GM19455 (cell line): ENCODE data around the gene MATN4.

Source experiments
- ATAC-seq: cut with Tn5 transposase; IDR thresholded peaks from one replicate; pipeline ENCODE4 v1.9.1; 2021; ENCODE audit not compliant: unreplicated experiment

The MATN4 gene

DNA sequence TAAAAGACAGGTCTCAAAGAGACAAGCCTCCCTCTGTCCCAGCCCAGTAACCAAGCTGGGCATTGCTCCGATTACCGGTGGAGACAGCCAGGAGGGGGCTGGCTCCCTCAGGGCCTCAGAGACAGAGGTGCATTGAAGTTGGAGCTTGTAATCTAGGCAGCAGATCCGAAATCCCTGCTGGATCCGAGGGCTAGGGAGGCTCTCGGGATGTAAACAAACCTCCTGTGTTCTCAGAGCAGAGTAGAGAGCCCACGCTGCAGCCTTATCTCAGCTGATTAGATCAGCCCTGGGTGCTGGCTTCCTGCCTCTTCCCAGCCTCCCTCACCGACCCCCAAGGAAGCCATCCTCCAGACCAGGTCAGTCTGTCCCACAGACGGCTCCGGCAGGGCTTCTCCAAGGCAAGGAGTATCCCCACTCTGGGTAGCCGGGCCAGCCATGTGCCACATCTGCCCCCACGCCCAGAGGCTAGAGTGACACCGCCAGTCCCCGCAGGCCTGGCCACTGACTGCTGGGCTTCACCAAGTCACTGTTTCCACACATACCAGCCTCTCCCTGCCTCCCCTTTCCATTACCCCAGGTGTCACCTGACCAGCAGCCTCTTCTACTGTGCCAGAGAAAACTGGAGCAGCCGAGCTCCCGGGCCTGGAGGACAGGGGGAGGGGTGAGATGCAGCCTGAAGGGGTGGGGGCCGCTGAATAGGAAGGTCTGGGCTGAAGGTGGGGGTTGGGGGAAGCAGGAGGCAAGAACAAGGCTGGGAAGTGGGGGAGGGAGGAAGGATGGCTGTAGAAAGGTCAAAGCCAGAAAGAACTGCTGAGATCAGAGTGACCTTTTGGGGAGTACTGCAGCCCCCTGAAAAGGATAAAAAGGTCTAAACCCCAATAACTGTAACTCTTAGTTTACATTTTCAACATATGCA is 34.1 kb upstream of the MATN4 start:
- no peak for ATAC-seq

DNA sequence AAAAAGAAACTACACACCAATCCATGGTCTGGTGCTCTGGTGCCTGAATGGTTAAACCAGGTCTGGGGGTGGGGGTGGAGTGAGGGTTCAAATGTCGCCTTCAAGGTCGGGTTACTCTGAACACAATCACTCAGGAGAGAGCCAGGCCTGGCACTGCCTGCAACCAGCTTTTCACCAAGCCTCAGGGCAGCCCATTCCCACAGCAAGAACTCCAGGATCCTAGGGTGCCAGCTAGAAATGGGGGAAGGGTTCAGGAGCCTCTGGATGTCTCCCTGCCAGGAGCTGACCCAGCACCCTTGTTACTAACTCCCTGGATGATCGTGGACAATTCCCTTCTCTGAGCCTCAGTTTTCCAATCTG is 33.5 kb upstream of the MATN4 start:
- no peak for ATAC-seq

DNA sequence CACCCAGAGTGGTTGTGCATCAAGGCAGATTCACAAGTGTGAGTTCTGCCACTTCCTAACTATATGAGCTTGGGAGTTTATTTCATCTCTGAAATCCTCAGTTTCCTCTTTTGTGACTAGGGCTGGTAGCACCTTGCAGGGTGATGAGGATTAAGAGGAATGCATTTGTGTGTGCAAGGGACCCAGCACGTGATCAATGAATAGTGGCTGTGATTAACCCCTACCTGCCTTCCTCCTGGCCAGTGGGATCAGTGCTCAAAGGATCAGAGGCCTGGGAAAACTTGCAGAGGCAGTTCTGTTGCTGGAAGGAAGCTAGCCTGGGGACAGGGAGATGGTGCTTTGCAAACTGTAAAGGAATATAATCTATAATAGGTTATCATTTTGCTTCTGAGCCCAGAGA is 32.9 kb upstream of the MATN4 start:
- no peak for ATAC-seq

DNA sequence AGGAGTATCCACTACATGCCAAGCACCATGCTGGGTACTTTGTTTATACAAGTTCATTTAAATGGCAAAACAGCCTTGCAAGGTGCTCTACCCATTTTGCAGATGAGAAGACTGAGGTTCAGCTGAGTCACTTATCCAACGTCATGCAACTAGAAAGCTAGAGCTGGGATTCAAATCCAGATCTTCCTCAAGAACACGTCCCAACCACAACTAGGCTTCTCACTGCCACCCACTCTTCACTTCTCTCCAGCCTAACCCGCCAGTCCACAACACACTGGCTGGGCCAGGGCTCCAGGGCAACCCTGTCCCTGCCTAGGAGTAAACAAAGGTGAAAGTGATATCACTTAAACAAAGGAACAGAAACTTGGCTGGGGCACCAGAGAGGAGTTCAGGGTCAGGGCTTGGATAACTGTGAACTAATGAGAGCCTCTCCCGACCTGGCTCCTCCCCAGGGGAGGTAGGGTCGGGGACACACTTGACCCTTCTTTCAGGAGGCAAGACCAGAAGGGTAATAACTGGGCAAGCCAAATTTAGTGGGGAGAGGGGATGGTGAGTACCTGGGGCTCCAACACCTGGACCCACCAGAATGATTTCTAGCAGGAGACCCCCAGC is 32.2 kb upstream of the MATN4 start:
- no peak for ATAC-seq

DNA sequence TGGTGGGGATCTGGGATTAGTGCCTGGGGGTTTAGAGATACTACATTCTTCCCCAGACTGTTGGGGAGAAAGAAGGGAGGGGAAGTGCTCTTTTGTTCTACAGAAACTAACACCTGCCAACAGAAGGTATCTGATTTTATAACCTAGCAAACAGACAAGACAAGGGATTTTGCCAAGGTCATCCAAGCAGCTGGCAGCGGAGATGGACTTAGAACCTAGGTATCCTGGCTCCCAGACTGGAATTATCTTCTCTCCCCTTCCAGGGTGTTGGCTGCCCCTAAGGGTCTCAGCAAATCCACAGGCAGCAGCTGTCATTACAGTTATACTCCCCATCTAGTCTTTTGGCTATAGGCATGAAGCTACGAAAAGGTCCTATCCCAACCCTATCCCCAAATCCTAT is 31.7 kb upstream of the MATN4 start:
- ATAC-seq, result no peak

DNA sequence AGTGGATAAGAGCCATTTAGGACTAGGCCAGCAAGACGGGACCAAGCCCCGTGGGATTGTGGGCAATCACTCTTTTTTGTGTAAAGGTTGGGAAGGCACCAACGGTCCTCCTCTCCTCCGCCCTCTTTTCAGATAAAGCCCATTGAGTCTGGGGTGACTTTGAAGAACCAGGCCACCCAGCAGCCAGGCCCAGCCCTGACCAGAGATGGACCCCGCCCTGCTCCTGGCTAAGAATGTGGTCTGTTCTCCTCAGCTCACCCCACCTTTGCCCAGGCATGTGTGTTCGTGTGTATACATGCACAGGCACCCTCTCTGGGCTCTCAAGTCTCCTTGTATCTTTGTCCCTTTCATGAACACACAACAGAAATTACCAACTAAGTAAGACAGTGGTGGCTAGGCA is 31.0 kb upstream of the MATN4 start:
- ATAC-seq, result no peak

DNA sequence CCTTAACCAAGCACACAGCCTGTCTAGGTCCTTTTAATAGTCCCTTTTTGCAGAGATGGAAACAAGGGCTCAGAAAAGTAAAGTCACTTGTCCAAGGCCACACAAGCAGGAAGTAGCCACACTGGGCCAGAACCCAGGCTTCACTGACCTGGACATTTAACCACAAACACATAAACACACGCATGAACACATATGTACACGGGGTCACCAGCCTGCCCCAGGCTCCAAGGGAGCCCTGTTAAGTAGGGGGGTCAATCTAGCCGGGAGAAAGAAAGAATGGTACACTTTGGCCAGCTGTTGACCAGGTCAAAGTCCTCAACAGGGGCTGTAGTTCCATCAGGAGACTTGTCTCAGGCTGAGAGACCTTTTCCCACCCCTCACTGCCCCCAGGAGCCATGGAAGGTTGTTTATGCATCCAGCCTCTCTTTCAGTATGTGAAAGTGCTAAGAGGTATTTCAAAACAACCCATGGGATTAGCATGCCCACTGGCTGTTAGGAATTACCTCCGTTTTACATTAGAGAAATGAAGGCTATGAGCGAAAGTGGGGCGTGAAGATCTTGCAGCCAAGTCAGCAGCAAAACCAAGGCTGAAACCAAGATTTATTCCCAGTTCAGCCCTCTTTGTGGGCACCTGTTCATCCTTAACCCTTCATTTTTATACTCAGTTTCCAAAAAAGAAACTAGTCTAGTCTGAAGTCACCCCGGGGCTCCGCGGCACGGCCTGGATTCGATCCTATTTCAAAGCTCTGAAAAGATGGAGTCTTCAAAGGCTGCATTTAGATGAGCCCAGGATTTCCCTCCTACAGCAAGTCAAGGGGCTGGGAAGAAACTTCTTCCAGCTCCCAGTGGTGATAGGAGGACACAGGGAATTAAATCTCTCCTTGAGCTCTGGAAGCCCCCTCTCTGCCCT is 30.3 kb upstream of the MATN4 start:
- ATAC-seq, result no peak

DNA sequence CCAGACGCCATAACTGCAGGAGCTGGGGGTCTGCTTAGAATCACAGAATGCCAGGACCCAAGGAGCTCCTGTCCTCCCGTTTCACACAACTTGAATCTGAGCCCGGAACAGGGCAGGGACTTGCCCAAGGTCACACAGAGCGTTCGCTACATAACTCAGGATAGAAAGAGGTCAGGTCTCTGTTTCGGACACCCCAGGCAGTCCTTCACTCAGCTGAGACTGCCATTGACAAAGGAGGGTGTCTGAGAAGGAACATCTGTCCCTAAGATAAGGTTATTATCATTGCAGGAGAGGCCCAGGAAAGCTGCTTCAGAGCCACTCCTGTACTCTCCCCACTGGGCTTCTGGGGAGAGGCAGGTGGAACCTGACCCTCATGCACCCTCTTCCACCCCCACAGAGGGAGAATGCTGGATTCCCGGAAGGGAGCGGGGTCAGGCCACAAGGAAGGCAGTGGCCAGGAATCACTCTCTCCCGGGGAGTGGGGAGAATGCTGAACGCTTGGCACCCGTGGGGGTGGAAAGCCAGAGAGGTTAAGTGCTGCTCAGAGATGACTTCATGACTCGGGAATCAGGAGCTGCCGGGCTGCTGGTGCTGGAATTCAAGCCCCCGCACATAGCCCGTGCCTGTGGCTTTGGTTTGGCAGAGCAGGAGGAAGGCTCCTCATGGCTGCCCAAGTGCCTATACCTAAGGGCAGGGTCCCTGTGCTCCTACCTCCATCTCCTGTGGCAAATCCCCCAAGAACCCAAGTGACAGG is 29.4 kb upstream of the MATN4 start:
- ATAC-seq, result no peak

DNA sequence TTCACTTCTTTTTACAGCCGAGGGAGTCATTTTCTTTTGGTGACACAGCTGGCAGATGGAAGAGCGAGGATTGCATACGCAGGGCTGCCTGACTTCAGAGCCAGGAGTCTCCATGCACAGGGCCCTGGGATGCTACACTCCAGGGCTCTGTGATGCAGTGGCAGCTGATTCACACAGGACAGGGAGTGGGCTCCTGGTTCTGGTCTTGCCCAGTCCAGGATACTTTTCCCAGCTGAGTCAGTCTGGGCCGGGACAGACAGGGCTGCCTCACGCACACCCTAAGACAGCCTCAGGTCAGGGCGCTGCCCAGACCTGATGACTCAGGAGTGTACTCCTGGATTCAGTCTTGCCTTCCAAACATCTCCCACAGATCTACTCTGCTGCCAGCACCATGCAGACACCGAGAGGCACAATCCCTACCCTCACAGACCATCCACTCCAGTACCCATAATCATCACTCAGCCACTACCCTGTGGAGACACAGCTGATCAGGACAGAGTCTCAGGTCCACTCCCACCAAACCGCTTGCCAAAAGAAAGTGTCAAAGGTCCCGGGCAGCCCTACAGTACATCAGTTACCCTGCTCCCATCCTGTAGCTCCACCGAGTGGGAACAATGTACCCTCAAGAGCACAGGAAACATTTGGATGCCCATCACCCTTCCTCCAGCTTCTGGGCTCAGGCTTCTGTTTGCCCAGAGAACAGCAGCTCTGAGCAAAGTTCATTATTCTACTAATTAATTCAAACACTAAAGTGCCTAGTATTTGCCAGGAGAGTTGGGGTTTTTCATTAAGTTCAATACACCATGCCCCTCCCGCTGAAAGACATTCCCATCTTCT is 28.6 kb upstream of the MATN4 start:
- ATAC-seq, result no peak

DNA sequence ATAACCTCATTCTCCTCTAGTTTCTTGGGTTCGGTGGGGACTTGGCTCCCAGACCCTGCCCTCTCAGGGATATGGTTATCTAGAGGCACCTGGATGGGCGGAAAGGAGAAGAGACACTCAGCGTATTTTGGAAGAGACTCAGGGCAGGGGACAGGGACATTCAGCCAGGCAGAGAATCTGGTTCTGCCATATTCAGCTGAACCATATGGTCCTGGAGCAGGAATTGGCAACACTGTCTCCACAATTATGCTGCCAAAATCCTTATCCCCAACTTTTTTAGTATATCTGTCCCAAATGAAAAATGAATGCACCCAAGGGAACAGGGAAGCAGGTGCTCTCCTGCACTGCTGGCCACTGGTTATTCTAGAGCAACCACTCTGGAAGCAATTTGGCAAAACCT is 22.4 kb upstream of the MATN4 start:
- no peak for ATAC-seq

DNA sequence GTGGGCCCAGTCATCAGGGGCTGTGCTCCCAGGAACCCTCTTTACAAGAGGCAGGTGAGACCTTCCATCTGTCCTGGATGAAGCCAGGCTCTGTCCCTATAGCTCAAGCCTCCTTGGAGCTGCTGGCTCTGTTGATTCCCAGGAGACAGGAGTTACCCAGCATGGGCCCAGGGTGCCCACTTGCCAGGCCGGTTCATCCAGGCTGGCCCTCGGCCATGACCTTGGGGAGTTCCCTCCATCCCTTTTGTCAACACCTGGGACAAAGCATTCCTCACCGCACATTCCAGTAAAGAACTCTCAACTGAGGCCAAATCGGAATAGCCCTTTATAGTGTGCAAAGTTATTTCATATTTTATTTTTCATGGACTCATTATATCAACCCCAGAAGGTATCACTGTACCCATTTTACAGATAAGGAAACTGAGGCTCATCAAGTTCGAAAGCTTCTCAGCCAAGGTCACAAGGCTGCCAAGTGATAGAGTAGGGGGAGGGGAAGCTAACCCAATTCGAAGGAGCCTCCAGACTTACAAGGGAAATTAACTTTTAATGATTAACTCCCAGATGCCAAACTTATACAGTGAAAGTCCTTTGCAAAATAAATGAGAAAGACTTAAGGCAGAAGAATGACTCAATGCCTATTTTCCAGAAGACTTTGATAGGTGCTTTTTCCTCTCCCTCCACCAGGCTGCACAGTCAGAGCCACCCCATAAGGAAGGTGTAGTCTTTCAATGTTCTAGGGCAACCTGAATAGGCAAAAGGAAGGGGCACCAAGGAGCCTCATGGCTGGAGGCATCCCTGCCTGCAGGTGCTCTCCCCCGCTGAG is 21.6 kb upstream of the MATN4 start:
- no peak for ATAC-seq

DNA sequence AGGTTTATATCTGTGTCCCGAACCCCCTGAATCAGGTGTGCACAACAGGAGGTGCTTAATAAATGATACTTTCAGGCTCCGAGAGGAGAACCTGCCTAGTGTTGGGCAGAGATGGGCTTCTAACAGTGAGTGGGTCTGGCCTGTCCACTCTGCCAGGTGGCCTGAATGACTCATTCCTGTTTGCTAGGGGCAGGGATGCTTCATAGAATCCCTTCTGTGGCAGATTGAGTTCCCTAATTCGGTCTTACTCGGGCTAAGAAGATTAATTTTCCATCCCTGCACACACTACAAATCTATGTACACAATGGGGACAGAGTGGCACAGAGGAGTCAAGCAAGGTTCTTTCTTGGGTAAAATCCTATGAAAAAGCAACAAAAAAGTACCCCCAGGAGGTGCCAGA is 20.4 kb upstream of the MATN4 start:
- no peak for ATAC-seq

DNA sequence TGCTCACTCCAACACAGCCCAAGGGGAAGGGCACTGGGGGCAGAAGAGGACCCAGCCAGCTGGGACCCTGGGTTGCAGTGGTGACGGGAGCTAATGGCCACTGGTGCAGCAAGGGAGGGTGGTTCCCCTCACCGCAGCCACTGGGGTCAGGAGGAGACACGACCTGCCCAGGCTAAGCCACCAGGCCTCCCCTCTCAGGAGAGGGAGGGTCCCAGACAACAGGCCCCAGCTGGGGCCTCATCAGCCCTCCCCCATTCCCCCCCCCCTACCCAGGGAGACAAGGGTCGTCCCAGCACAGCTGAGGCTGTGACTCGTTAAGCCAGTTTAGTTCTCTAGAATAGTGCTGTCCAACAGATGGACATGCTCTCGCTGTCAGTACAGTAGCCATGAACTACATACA is 17.3 kb upstream of the MATN4 start:
- no peak for ATAC-seq

DNA sequence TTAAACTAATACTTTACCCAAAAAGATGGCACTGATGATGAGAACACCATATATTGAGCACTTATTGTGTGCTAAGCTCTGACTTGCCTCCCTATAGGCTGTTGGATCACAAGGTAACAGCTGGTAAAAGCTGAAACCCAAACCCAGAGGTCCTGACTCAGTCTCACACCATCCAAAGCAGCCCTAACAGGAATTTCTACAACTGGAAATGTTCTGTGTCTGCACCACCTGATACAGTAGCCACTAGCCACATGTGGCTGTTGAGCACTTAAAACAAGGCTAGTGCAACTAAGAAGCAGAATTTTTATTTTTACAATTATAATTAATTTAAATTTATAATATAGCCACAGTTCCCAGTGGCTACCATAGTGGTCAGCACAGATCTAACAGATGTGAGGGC is 15.6 kb upstream of the MATN4 start:
- ATAC-seq, result no peak

DNA sequence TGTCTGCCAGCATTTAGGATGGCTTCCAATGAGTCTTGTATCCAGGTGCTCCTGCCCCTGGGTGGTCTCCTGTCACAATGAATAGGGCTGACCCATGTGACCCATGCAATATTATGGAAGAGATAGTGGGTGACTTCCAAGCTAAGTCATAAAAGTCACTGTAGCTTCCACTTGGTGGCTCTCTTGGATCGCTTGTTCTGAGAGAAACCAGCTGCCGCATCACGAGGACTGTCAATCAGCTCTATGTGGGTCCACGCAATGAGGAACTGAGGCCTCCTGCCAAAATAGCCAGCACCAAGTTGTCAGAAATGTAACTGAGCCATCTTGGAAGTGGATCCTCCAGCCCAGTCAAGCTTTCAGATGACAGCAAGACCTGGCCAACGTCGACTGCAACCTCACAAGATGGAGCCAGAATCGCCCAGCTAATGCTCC is 14.9 kb upstream of the MATN4 start:
- no peak for ATAC-seq

DNA sequence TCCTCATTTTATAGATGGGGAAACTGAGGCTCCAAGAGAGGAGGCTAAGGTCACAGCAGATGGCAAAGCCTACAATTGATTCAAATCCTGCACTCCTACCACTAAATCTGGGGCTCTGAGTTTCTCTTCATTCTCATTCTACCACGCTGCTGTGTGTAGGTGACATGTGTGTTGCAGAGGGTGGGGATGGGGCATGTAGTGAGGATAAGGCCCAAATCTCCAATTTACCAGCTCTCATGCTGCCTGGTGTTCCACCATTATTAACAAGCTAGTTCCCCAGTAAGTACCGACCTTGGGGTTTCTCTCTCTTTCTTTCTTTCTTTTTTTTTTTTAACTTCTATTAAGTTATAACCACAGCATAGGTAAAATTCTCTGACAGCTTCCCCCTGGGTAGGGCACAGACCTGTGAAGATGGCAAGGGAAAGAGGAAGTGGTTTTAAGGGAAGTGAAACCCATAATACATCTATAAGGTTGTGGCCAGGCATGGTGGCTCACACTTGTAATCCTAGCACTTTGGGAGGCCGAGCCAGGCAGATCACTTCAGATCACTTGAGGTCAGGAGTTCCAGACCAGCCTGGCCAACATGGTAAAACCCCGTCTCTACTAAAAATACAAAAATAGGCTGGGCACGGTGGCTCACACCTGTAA is 13.0 kb upstream of the MATN4 start:
- no peak for ATAC-seq

DNA sequence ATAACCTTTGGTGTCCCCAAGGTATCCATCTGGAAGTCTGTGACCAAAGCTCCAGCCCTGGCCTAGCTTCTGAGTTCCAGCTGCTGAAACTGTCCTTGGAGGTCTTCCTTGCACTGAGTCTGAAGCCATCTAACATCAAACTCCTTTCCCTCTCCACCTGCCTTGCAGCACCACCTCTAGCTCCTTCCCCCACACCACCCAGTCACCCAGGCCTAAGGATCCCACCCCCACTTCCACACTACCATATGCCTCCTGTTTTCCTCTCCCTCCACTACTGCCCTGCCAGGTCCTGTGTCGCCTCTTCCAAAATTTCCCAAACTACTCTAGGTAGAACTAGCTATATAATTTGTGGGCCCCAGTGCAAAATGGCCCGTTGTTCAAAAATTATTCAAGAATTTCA is 10.8 kb upstream of the MATN4 start:
- ATAC-seq, result no peak

DNA sequence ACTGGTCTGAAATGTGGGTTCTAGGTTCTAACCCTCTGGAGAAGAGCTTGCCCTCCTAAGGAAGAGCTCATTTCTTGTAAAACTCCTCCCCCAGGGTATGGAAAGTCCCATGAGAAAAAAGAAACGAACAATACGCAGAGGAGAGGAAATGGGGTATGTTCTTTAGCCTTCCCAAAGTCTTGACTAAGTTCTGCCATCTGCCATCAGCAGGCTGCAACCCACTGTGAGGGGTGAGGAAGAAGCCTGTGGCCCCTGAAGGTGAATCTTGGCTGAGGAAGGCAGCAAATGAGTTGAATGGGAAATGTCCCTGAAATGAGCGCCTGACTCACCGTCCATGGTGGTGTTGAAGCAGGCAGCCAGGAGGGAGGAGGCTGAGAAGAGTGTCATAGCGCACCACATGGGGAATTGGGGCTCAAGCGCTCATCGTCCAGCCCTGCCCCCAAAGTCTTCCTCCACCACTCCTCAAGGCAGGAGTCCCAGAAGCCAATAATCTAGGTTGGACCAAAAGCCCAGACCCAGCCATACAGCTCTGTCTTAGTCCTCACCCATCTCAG is 10.4 kb upstream of the MATN4 start:
- no peak for ATAC-seq
